Epithelial cell of proximal tubule (primary cell): ENCODE measurements around the gene NACC2. TPM values are rescaled to one million over a fixed set of nuclear protein-coding genes. Genes with fewer than 3 reads are reported as not detected.

Source experiments
- DNase-seq: peaks from one replicate; pipeline ENCODE4 v3.0.0-alpha.2; 2011; ENCODE audit warnings: low read depth
- H3K4me3 ChIP-seq: 2 replicates; pipeline ENCODE4 v1.5.1; 2011; ENCODE audit warnings: low read depth, mild to moderate bottlenecking, low read length
- total RNA-seq: library from RNA; depleted of rRNA; stranded (reverse); fragments of >200 nt; gene quantifications from 2 replicates; pipeline ENCODE4 v1.2.3, GENCODE V29; 2015
- TF ChIP-seq, protein P1 (sequence below): conservative IDR thresholded peaks from 2 replicates; pipeline ENCODE4 v1.5.1; 2012; ENCODE audit warnings: low read depth, mild to moderate bottlenecking, low read length

The NACC2 gene
- total RNA-seq, 1 donor from 2014 or later: 21.3 TPM

- TF ChIP-seq, protein P1, sequence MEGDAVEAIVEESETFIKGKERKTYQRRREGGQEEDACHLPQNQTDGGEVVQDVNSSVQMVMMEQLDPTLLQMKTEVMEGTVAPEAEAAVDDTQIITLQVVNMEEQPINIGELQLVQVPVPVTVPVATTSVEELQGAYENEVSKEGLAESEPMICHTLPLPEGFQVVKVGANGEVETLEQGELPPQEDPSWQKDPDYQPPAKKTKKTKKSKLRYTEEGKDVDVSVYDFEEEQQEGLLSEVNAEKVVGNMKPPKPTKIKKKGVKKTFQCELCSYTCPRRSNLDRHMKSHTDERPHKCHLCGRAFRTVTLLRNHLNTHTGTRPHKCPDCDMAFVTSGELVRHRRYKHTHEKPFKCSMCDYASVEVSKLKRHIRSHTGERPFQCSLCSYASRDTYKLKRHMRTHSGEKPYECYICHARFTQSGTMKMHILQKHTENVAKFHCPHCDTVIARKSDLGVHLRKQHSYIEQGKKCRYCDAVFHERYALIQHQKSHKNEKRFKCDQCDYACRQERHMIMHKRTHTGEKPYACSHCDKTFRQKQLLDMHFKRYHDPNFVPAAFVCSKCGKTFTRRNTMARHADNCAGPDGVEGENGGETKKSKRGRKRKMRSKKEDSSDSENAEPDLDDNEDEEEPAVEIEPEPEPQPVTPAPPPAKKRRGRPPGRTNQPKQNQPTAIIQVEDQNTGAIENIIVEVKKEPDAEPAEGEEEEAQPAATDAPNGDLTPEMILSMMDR: no peak
- peak overlapping the region; percentile 85 for H3K4me3 ChIP-seq
- DNase-seq: no peak
Observed at GRCh38 chr9:136119061-136119882, 24.2 kb upstream of the NACC2 start.

DNA sequence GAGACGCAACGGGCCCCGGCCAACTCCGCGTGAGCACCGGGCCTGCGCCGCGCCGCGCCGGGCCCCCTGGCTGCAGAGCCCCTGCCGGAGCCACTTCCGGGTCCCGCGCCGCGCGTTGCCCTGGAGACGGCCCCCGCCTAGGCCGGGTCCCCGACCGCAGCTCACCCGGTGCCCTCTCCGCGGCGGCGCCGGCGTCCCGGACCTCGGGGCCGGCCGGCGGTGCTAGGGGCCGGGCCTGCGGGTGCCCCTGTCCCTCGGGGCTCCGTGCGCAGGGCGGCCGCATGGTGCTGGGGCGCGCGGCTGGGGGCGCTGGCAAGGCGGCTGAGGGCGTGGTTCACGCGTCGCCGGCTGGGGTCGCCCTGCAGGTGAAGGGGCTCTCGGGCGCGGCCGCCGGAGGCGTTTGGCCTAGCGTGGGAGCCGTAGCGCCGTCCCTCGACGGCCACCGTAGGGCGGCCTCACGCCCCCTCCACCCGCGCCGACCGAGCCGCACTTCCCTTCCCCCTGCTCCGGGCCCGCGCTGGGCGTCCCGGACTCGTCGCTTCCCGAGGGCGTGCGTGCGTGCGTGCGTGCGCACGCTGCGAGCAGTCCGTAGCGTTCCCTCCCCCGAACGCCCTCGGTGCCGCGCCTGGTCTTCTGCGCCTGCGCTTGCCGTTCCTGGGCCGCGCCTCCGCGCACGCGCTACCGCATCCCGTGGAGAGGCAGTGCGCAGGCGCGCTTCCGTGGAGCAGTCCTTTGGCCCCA is 23.4 kb upstream of the NACC2 start, which contains the start of gene TMEM250:
Gene TMEM250 (minus strand): TSS at position 556 of the 741 bp plus-strand sequence. CDS start 1,975 bp downstream, outside the sequence.
- DNase-seq: peak; percentile 38
- peak within 1 kb of the TSS; percentile 85 for H3K4me3 ChIP-seq
- TF ChIP-seq, protein P1: no peak

DNA sequence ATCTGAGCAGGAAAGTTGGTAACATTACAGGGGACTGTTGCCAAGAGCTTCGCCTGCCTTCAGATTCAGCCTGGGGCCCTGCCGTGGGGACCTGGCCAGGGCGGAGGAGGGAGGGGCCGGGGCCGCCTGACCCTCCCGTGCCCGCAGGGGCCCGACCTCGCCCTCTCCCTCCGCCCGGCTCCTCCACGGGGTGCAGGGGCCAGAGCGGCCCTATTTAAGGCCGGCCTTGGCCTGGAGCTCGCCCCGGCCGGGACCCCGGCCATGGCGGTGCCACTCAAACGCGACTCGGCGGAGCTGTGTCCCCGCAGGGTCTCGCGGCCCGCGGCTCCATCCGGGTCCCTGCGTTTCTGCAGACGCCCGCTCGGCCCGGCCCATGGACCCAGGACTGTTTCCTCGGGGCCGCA is 22.8 kb upstream of the NACC2 start:
- peak overlapping the region; percentile 85 for H3K4me3 ChIP-seq
- DNase-seq: no peak
- TF ChIP-seq, protein P1: no peak

GRCh38 chr9:136117291-136117915 is 22.3 kb upstream of the NACC2 start:
- TF ChIP-seq, protein P1: no peak
- no peak for DNase-seq
- H3K4me3 ChIP-seq: peak overlapping the region; percentile 85

DNA sequence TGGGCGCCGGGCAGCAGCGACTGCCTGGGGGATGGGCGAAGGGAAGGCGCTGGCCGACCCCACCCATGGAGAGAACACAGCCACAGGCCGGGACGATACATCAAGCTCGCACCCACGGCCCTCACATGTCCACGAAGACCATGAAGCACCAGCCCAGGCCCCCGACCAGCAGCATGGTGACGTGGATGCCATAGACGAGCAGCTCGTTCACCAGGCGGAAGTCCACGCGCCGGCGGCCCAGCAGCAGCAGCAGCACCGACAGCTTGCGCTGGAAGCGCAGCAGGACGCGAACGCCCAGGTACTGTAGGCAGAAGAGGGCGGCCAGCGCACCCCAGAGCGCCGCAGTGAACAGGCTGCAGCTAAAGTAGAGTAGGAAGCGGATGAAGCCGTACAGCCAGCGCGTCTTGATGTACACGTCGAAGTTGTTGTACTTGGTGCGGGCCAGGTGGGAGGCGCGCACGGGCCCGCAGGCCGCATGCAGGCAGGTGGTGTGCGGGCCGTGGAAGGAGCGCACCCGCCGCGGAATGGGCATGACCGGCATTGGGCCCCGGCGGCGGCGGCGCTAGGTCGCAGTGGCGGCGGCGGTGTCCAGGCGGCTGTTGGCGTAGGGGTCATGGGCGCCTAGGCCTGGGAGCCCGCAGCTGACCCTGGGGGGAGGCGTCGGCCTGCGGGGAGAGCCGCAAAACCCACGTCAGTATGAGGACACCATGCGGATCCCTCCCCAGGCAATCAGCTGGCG is 21.4 kb upstream of the NACC2 start:
- TF ChIP-seq, protein P1: no peak
- no peak overlapping the region for H3K4me3 ChIP-seq
- no peak for DNase-seq

- TF ChIP-seq, protein P1: no peak
- no peak for DNase-seq
- H3K4me3 ChIP-seq: no peak overlapping the region
Observed at GRCh38 chr9:136115641-136116359, 20.7 kb upstream of the NACC2 start.
